ENCODE results near the gene RNU6-9.

RNU6-9 gene

GRCh38 chr19:925087-925525 lies 31.8 kb downstream of the RNU6-9 start:
- Histone ChIP-seq H4K20me1 (ENCODE audit: control insufficient read depth, insufficient read depth, low read depth, low read length) (peaks cover 8% of the 10 kb centered on the region; the same call in 1 of the 2 replicates), H3K9me3 (ENCODE audit: control insufficient read depth, insufficient read depth, low read length) (no peaks in the 10 kb centered on the region), H3K4me2 (ENCODE audit: low read length) (peak overlapping the region; percentile 87), H3F3A (ENCODE audit: control insufficient read depth, insufficient read depth) (no peaks in the 10 kb centered on the region; the same call in 1 of the 2 replicates), H3K79me2 (ENCODE audit: control insufficient read depth, low read length) (no peaks in the 10 kb centered on the region), H3K27me3 (ENCODE audit: control insufficient read depth, low read length) (peaks cover 48% of the 10 kb centered on the region), H3K9me2 (replicated peaks; ENCODE audit: control insufficient read depth, low read length) (no peaks in the 10 kb centered on the region), H3K4me1 (ENCODE audit: control insufficient read depth, low read length) (peaks cover 32% of the 10 kb centered on the region), H3K27ac (ENCODE audit: low read depth, low read length) (no peak overlapping the region), H3K36me3 (ENCODE audit: control insufficient read depth, low read length) (no peaks in the 10 kb centered on the region), H3K4me3 (ENCODE audit: low read length) (peak overlapping the region; percentile 76)
- TF ChIP-seq EZH2phosphoT487 (IDR thresholded peaks at IDR 0.05; ENCODE audit: borderline replicate concordance, low read length) (no peak), CTCF (IDR thresholded peaks at IDR 0.05; ENCODE audit: low read depth, low read length, poor library complexity, severe bottlenecking) (no peak)

- Histone ChIP-seq H3K9me2 (replicated peaks; ENCODE audit: control insufficient read depth, low read length) (no peaks in the 10 kb centered on the region), H3K4me3 (ENCODE audit: low read length) (peak within 1 kb of the TSS; percentile 76), H3K36me3 (ENCODE audit: control insufficient read depth, low read length) (no peaks in the 10 kb centered on the region), H4K20me1 (ENCODE audit: control insufficient read depth, insufficient read depth, low read depth, low read length) (peaks cover 8% of the 10 kb centered on the region; the same call in 1 of the 2 replicates), H3K4me1 (ENCODE audit: control insufficient read depth, low read length) (peaks cover 27% of the 10 kb centered on the region), H3K27me3 (ENCODE audit: control insufficient read depth, low read length) (peaks cover 42% of the 10 kb centered on the region), H3K79me2 (ENCODE audit: control insufficient read depth, low read length) (no peaks in the 10 kb centered on the region), H3K4me2 (ENCODE audit: low read length) (peak within 1 kb of the TSS; percentile 87), H3K9me3 (ENCODE audit: control insufficient read depth, insufficient read depth, low read length) (no peaks in the 10 kb centered on the region), H3K27ac (ENCODE audit: low read depth, low read length) (0 out of 2 replicates have a peak within 1 kb of the TSS, but pooled peaks have one; percentile 12), H3F3A (ENCODE audit: control insufficient read depth, insufficient read depth) (no peaks in the 10 kb centered on the region; the same call in 1 of the 2 replicates)
- TF ChIP-seq EZH2phosphoT487 (IDR thresholded peaks at IDR 0.05; ENCODE audit: borderline replicate concordance, low read length) (no peak; the same call in 1 of the 2 replicates), CTCF (IDR thresholded peaks at IDR 0.05; ENCODE audit: low read depth, low read length, poor library complexity, severe bottlenecking) (no peak)
Observed at GRCh38 chr19:925526-926322, 32.4 kb downstream of the RNU6-9 start, which contains the start of gene ARID3A. Gene ARID3A, plus strand, starts transcription at chr19:926035. Its CDS starts 3,494 bp downstream, at chr19:929529.

GRCh38 chr19:926323-926588 lies 33.0 kb downstream of the RNU6-9 start:
- Histone ChIP-seq H3F3A (ENCODE audit: control insufficient read depth, insufficient read depth) (no peaks in the 10 kb centered on the region; the same call in 1 of the 2 replicates), H3K79me2 (ENCODE audit: control insufficient read depth, low read length) (no peaks in the 10 kb centered on the region), H3K9me2 (replicated peaks; ENCODE audit: control insufficient read depth, low read length) (no peaks in the 10 kb centered on the region), H3K36me3 (ENCODE audit: control insufficient read depth, low read length) (no peaks in the 10 kb centered on the region), H3K4me2 (ENCODE audit: low read length) (peak overlapping the region; percentile 87), H3K9me3 (ENCODE audit: control insufficient read depth, insufficient read depth, low read length) (no peaks in the 10 kb centered on the region), H3K27ac (ENCODE audit: low read depth, low read length) (0 out of 2 replicates have a peak overlapping the region, but pooled peaks have one; percentile 12), H3K4me1 (ENCODE audit: control insufficient read depth, low read length) (peaks cover 27% of the 10 kb centered on the region), H3K27me3 (ENCODE audit: control insufficient read depth, low read length) (peaks cover 39% of the 10 kb centered on the region), H3K4me3 (ENCODE audit: low read length) (peak overlapping the region; percentile 76), H4K20me1 (ENCODE audit: control insufficient read depth, insufficient read depth, low read depth, low read length) (peaks cover 8% of the 10 kb centered on the region; the same call in 1 of the 2 replicates)
- TF ChIP-seq CTCF (IDR thresholded peaks at IDR 0.05; ENCODE audit: low read depth, low read length, poor library complexity, severe bottlenecking) = no peak
- TF ChIP-seq EZH2phosphoT487 (IDR thresholded peaks at IDR 0.05; ENCODE audit: borderline replicate concordance, low read length) = no peak

Data from DOHH2 (cell line).